Body of pancreas (tissue), 4 donors: ENCODE measurements around the gene LRRN3. TPM values are rescaled to one million over a fixed set of nuclear protein-coding genes. Genes with fewer than 3 reads are reported as not detected.

ENCODE experiments used
- ATAC-seq: fragments of 150-250 bp; one replicate; pipeline ENCODE4 v1.9.1; 2016
- DNase-seq, 4 donors: peaks; one replicate each; pipeline ENCODE4 v3.0.0-alpha.2; 2019
- H3K27ac ChIP-seq, 4 donors: fragments of 200-600 bp; sonication (generic); 1 replicate in 3 of 4; 2 replicates in 1 of 4; pipeline versions ENCODE4 v1.5.1 to v1.6.1; 2016 to 2019; ENCODE audit warnings: mild to moderate bottlenecking in 1 of 4, mixed read lengths in 1 of 4, moderate library complexity in 1 of 4
- H3K27me3 ChIP-seq, 2 donors: fragments of 200-600 bp; sonication (generic); one replicate each; pipeline ENCODE4 v1.6.0; 2016; ENCODE audit warnings: mild to moderate bottlenecking in 1 of 2
- H3K36me3 ChIP-seq, 2 donors: fragments of 200-600 bp; sonication (generic); replicated peaks in 1 of 2; 2 replicates each; pipeline ENCODE4 v1.5.1; 2016; ENCODE audit warnings: low read depth in 2 of 2; ENCODE audit not compliant: insufficient read depth in 1 of 2
- H3K4me1 ChIP-seq: fragments of 200-600 bp; sonication (generic); one replicate; pipeline ENCODE4 v1.6.0; 2016
- H3K4me3 ChIP-seq, 2 donors: fragments of 200-600 bp; sonication (generic); 1 replicate in 1 of 2; 2 replicates in 1 of 2; pipeline ENCODE4 v1.5.1; 2016 to 2019
- H3K9me3 ChIP-seq, 3 donors: fragments of 200-600 bp; sonication (generic); 1 replicate in 2 of 3; 2 replicates in 1 of 3; pipeline ENCODE4 v1.5.1; 2016
- CTCF ChIP-seq, 7 experiments: fragments of 450-650 bp in 4 of 7; fragments of 200-600 bp in 3 of 7; sonication (generic) in 3 of 7; IDR thresholded peaks; one replicate each; pipeline ENCODE4 v1.5.1; 2016 to 2019; ENCODE audit warnings: antibody characterized with exemption in 7 of 7
- POLR2A ChIP-seq, 3 donors: fragments of 450-650 bp; IDR thresholded peaks; one replicate each; pipeline ENCODE4 v1.6.1; 2016; ENCODE audit warnings: antibody characterized with exemption in 3 of 3, mild to moderate bottlenecking in 2 of 3
- WGBS, 2 donors: methylation state at CpG; one replicate each; pipeline ENCODE4 v1.1.5; 2017; 5-methylcytosine and 5-hydroxymethylcytosine counted together
- intact Hi-C: fragments of 100-400 bp; cut with DNase I; formaldehyde crosslinking; loops from one replicate; pipeline ENCODE4 v1.15.1; 2023
- total RNA-seq, 2 donors: library from RNA; depleted of rRNA; stranded (reverse); fragments of >200 nt; gene quantifications; one replicate each; pipeline ENCODE4 v1.1.0, GENCODE V29; 2016

Gene LRRN3
- total RNA-seq, 2 donors from 2014 or later: 0.26 to 2.6 TPM

DNA sequence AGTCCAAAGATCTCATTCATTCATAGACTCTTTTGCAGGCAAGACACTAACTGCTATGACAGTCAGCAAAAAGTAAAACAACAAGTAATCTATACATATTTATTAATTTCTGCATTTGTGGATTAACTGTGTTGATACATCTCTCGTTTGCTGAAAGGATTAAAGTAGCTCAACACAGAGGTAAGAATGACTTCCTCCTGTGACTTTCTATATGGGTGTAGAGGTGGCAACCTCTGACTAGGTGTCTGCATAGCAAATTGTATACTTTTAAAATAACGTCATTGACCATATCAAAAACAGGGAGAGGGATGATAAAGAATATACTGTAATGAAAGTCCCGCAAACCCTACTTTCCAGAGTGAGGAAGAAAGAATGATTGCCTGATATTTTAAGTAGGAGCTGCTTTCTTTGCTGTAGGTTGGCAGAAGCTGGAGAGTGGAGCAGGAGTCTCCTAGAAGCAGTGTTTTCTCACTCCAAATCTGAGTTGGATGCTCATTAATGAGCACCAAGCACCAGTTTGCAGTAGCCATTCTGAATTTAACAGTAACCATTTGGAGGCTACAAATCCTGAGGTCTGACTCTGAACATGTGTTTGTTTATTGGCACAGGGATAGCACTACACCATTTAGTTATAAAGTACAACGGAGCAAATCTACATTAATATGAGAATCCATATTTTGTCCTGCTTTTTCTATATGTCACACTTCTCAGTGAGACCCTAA is 9.2 kb upstream of the LRRN3 start:
- intact Hi-C loops: no loop called here
- ATAC-seq: no peak
- DNase-seq: no peak

GRCh38 chr7:111082351-111082750 is 8.6 kb upstream of the LRRN3 start:
- no peak overlapping the region for H3K4me3 ChIP-seq
- ATAC-seq: no peak
- intact Hi-C loops: no loop called here
- no peak overlapping the region for H3K27ac ChIP-seq
- no peaks in the 10 kb centered on the region for H3K4me1 ChIP-seq
- no peak for TF ChIP-seq POLR2A (IDR thresholded peaks at IDR 0.05)
- no peak for TF ChIP-seq CTCF (IDR thresholded peaks at IDR 0.05)
- 64 to 78% methylated on average over 4 of the region's 4 CpGs for WGBS, 2 donors
- H3K9me3 ChIP-seq: no peaks in the 10 kb centered on the region
- no peaks in the 10 kb centered on the region for H3K27me3 ChIP-seq
- H3K36me3 ChIP-seq: no peaks in the 10 kb centered on the region
- DNase-seq: no peak

More for the DNA sequence above, 9.2 kb upstream of the LRRN3 start:
- Histone ChIP-seq H3K36me3 (no peaks in the 10 kb centered on the region), H3K27me3 (no peaks in the 10 kb centered on the region), H3K27ac (no peak overlapping the region), H3K4me1 (no peaks in the 10 kb centered on the region), H3K4me3 (no peak overlapping the region), H3K9me3 (no peaks in the 10 kb centered on the region)
- WGBS, 2 donors: 90 to 91% methylated on average over 4 of the region's 4 CpGs
- TF ChIP-seq CTCF (IDR thresholded peaks at IDR 0.05) (no peak), POLR2A (IDR thresholded peaks at IDR 0.05) (no peak)

GRCh38 chr7:111083413-111083812 is 7.5 kb upstream of the LRRN3 start:
- no peak overlapping the region for H3K4me3 ChIP-seq
- no peaks in the 10 kb centered on the region for H3K4me1 ChIP-seq
- H3K27ac ChIP-seq: no peak overlapping the region
- H3K27me3 ChIP-seq: no peaks in the 10 kb centered on the region
- ATAC-seq (no peak), DNase-seq (no peak)
- no peaks in the 10 kb centered on the region for H3K9me3 ChIP-seq
- intact Hi-C loops: no loop called here
- WGBS, 2 donors: 70 to 80% methylated on average over 5 of the region's 5 CpGs
- H3K36me3 ChIP-seq: no peaks in the 10 kb centered on the region
- TF ChIP-seq POLR2A (IDR thresholded peaks at IDR 0.05) (no peak), CTCF (IDR thresholded peaks at IDR 0.05) (no peak)

GRCh38 chr7:111085356-111085755 is 5.6 kb upstream of the LRRN3 start:
- WGBS, 2 donors: 90 to 94% methylated on average over 3 of the region's 3 CpGs
- Histone ChIP-seq H3K36me3 (no peaks in the 10 kb centered on the region), H3K4me1 (no peaks in the 10 kb centered on the region), H3K4me3 (no peak overlapping the region), H3K27me3 (no peaks in the 10 kb centered on the region), H3K9me3 (no peaks in the 10 kb centered on the region), H3K27ac (no peak overlapping the region)
- no peak for TF ChIP-seq CTCF (IDR thresholded peaks at IDR 0.05)
- no peak for TF ChIP-seq POLR2A (IDR thresholded peaks at IDR 0.05)
- ATAC-seq: no peak
- DNase-seq: no peak
- intact Hi-C loops: loop anchor here (5.0 kb wide), 1 partner anchor 647 kb away; no protein-coding TSS in a partner anchor

DNA sequence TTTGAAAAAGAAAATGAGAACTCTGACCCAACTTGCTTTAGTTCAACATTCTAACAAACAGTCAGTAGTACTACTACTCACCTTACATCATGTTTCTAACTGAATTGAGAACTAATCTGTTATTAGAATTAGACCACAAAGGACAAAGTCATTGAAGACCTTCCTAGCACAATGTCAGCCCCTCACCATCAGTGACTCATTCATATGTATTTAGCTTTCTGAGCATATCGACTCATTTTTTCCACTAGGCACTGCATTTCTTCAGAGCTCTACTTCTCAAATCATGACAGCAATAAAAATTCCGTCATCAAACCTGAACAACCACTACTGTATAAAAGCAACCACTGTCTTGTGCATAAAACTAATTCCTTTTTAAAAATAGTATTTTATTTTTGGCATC is 4.4 kb upstream of the LRRN3 start:
- Histone ChIP-seq H3K27ac (no peak overlapping the region), H3K27me3 (no peaks in the 10 kb centered on the region), H3K4me3 (no peak overlapping the region), H3K4me1 (no peaks in the 10 kb centered on the region), H3K36me3 (no peaks in the 10 kb centered on the region), H3K9me3 (no peaks in the 10 kb centered on the region)
- intact Hi-C loops: loop anchor here (5.0 kb wide), 1 partner anchor 646 kb away; no protein-coding TSS in a partner anchor
- 88 to 95% methylated on average over 2 of the region's 2 CpGs for WGBS, 2 donors
- TF ChIP-seq CTCF (IDR thresholded peaks at IDR 0.05): no peak
- TF ChIP-seq POLR2A (IDR thresholded peaks at IDR 0.05): no peak
- no peak for ATAC-seq
- DNase-seq: no peak
